ENCODE results near the gene IL13. TPM values are rescaled to one million over a fixed set of nuclear protein-coding genes. Genes with fewer than 3 reads are reported as not detected.

The IL13 gene
- polyA plus RNA-seq, 1 donor = 0.07 TPM

DNA sequence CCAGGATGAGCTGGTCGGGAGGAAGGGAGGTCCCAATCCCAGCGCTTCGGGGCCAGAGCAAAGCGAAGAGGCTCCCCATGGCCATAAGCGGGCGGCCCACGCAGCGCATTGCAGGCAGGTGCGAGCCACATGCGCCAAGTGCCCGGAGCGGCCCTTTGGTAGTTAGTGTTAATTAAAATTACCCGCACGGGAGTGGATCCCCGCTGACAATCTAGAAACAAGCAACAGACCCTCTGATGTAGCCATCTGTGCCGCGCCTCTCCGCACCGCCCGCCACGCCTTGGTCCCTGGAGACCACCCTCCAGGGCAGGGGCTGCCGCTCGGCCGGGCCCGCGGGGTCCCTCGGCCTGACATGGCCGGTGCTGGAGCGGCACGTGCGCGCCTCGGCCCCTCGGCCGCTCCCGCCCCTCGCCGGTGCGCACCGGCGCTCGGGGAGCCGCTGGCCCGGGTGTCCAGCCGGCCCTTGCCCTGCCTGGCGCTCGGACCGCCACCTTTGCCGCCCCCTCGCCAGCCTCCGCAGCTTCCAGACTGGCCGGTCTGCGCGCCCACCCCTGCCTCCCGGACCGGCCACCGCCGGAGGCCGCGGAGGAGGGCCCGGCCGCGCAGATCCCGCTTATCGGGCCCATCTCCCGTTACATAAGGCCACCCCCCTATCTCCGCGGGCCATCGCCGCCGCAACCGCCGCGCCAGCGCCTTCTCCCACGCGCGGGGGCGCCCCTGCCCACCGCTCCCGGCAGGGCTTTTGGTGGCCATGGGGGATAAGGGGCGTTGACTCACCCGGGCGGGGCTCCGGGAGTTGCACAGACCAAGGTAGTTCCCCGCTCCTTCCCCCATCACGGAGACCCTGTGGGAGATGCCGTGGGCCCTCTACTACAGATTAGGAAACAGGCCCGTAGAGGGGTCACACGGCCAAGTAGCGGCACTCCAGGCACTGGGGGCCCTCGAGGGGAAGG, 1.9 kb upstream of the IL13 start:
- Histone ChIP-seq H3K27me3 (ENCODE audit: control insufficient read depth, insufficient read depth, low read length) (peaks cover 39% of the 10 kb centered on the region), H3K9me3 (ENCODE audit: control insufficient read depth, low read depth, low read length) (no peaks in the 10 kb centered on the region), H3K4me3 (ENCODE audit: low read length) (no peak overlapping the region), H3K36me3 (ENCODE audit: control insufficient read depth, insufficient read depth, low read length) (no peaks in the 10 kb centered on the region), H3K27ac (ENCODE audit: low read length) (no peak overlapping the region), H3K4me1 (ENCODE audit: control insufficient read depth, insufficient read depth, low read length) (peaks cover 4% of the 10 kb centered on the region)
- no CpG with 5 or more reads among the region's 92 CpGs for WGBS (ENCODE audit: insufficient coverage, low lambda C conversion rate)
- peak in 1 of 2 donors; percentile 32 for DNase-seq

DNA sequence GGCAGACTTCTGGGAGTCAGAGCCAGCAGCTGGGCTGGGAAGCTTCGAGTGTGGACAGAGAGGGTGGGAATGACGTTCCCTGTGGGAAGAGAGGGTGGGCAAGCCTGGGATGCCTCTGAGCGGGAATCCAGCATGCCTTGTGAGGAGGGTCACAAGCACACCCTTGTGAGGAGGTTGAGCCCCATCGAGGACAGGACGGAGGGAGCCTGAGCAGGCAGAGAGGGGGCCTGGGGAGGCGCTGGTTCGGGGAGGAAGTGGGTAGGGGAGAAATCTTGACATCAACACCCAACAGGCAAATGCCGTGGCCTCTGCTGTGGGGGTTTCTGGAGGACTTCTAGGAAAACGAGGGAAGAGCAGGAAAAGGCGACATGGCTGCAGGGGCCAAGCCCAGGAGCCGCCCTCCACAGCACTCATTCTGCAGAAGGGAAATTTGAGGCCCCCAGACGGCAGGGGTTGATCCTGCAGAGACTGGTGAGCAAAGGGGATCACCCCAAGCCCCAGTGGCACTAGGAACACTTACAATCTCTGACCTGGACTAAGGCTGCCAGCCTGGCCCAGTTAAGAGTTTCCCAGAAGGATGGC, 1.1 kb upstream of the IL13 start:
- H3K36me3 ChIP-seq (ENCODE audit: control insufficient read depth, insufficient read depth, low read length) = no peaks in the 10 kb centered on the region
- DNase-seq = no peak
- no peak overlapping the region for H3K4me3 ChIP-seq (ENCODE audit: low read length)
- H3K9me3 ChIP-seq (ENCODE audit: control insufficient read depth, low read depth, low read length) = no peaks in the 10 kb centered on the region
- H3K4me1 ChIP-seq (ENCODE audit: control insufficient read depth, insufficient read depth, low read length) = peaks cover 4% of the 10 kb centered on the region
- no peak overlapping the region for H3K27ac ChIP-seq (ENCODE audit: low read length)
- no CpG with 5 or more reads among the region's 12 CpGs for WGBS (ENCODE audit: insufficient coverage, low lambda C conversion rate)
- peaks cover 39% of the 10 kb centered on the region for H3K27me3 ChIP-seq (ENCODE audit: control insufficient read depth, insufficient read depth, low read length)

DNA sequence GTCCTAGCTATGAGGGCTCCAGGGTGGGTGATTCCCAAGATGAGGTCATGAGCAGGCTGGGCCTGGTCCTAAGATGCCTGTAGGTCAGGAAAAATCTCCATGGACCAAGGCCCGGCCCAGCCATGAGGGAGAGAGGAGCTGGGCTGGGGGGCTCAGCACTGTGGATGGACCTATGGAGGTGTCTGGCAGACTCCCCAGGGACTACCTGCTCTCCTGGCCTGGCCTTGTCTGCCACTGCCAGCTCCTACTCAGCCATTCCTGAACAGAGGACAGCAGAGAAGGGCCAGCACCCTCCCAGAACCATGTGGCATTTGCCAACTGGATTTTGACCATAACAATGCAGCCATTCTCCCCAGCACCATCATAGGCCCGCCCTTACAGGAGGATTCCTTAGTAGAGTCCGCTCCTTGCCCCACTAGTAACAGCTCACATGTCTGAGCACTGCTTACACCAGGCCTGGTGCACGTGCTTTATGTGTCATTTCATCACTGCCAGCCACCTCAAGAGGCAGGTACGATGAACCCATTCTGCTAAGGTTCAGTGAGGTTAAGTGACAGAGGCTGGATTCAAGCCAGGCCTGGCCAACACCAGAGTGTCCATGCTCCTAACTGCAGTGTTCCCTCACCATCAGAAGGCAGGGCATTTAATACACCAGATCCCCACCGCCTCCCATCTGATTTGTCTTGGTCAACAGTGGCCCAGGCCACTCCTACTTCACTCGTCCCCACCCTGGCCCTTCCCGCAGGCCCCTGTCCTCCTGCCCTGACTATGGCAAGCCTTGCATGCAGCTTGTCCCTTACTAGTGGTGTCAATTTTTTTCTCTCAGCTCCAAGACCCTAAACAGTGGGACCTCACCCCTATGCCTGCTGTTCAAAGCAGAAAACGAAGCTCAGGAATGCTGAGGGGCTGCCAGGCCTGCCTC, 669 bp downstream of the IL13 start:
- Histone ChIP-seq H3K27me3 (ENCODE audit: control insufficient read depth, insufficient read depth, low read length) (peaks cover 30% of the 10 kb centered on the region), H3K36me3 (ENCODE audit: control insufficient read depth, insufficient read depth, low read length) (no peaks in the 10 kb centered on the region), H3K4me3 (ENCODE audit: low read length) (no peak overlapping the region), H3K9me3 (ENCODE audit: control insufficient read depth, low read depth, low read length) (no peaks in the 10 kb centered on the region), H3K27ac (ENCODE audit: low read length) (no peak overlapping the region), H3K4me1 (ENCODE audit: control insufficient read depth, insufficient read depth, low read length) (peaks cover 14% of the 10 kb centered on the region)
- no CpG with 5 or more reads among the region's 9 CpGs for WGBS (ENCODE audit: insufficient coverage, low lambda C conversion rate)
- DNase-seq = no peak

DNA sequence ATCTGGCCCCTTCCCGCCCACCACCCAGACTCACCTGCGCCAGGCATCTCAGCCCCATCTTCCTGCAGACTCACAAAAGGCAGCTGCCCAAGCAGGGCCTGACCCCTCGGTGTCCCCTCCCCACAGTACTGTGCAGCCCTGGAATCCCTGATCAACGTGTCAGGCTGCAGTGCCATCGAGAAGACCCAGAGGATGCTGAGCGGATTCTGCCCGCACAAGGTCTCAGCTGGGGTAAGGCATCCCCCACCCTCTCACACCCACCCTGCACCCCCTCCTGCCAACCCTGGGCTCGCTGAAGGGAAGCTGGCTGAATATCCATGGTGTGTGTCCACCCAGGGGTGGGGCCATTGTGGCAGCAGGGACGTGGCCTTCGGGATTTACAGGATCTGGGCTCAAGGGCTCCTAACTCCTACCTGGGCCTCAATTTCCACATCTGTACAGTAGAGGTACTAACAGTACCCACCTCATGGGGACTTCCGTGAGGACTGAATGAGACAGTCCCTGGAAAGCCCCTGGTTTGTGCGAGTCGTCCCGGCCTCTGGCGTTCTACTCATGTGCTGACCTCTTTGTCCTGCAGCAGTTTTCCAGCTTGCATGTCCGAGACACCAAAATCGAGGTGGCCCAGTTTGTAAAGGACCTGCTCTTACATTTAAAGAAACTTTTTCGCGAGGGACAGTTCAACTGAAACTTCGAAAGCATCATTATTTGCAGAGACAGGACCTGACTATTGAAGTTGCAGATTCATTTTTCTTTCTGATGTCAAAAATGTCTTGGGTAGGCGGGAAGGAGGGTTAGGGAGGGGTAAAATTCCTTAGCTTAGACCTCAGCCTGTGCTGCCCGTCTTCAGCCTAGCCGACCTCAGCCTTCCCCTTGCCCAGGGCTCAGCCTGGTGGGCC, 1.9 kb downstream of the IL13 start:
- peaks cover 21% of the 10 kb centered on the region for H3K27me3 ChIP-seq (ENCODE audit: control insufficient read depth, insufficient read depth, low read length)
- no peak for DNase-seq
- H3K4me1 ChIP-seq (ENCODE audit: control insufficient read depth, insufficient read depth, low read length) = peaks cover 26% of the 10 kb centered on the region
- no peaks in the 10 kb centered on the region for H3K9me3 ChIP-seq (ENCODE audit: control insufficient read depth, low read depth, low read length)
- no peak overlapping the region for H3K27ac ChIP-seq (ENCODE audit: low read length)
- WGBS (ENCODE audit: insufficient coverage, low lambda C conversion rate) = no CpG with 5 or more reads among the region's 23 CpGs
- H3K36me3 ChIP-seq (ENCODE audit: control insufficient read depth, insufficient read depth, low read length) = no peaks in the 10 kb centered on the region
- H3K4me3 ChIP-seq (ENCODE audit: low read length) = no peak overlapping the region

DNA sequence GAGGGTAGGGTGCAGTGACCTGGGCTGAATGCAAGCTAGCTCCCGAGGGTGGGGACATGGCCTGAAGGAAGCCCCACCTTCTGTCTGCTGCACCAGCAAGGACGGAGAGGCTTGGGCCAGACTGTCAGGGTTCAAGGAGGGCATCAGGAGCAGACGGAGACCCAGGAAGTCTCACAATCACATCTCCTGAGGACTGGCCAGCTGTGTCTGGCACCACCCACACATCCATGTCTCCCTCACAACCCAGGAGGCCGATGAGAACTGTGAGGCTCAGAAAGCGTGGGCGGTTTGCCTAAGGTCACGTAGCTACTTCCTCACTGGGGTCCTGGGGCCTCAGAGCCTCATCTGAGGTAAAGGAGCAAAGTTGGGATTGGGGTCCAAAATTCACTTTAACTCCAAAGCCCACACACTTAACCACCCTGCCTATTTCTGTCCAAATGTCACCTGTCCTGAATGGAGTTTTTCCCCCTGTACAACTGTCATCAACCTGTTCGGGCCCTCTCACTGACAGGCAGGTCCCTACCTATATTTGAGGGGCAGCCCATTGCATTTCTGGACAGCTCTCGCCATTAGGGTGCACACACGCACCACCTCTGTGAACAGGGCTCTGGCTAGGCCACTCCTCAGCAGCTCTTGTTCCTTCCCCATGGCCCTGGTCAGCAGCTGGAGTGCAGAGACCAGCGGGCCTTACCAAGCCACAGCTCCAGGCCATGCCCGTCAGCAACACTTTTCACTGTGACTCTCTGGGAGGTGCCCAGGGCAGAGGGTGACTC, 3.4 kb downstream of the IL13 start:
- WGBS (ENCODE audit: insufficient coverage, low lambda C conversion rate) = 100% methylated on average over 2 of the region's 12 CpGs
- H3K9me3 ChIP-seq (ENCODE audit: control insufficient read depth, low read depth, low read length) = no peaks in the 10 kb centered on the region
- H3K4me1 ChIP-seq (ENCODE audit: control insufficient read depth, insufficient read depth, low read length) = peaks cover 37% of the 10 kb centered on the region
- H3K27ac ChIP-seq (ENCODE audit: low read length) = no peak overlapping the region
- no peak overlapping the region for H3K4me3 ChIP-seq (ENCODE audit: low read length)
- DNase-seq = no peak
- peaks cover 9% of the 10 kb centered on the region for H3K27me3 ChIP-seq (ENCODE audit: control insufficient read depth, insufficient read depth, low read length)
- H3K36me3 ChIP-seq (ENCODE audit: control insufficient read depth, insufficient read depth, low read length) = no peaks in the 10 kb centered on the region

DNA sequence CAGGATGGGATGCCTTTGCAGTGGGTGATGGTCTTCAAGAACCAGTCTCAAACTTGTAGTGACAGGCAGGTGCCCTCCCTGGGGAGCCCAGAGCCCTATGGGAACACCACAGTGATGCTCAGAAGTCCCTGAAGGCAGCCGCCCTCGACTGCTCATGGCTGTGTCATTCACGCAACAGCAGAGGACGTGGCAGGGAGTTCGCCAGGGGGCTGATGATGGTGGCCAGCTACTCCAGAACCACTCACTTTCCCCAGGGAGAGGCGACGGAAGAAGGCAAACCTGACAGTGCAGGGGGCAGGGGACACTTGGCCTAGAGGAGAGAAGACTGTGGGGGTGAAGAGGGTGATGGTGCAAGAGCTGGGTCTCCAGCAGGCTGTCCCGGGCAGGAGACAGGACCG, 4.0 kb downstream of the IL13 start:
- H3K36me3 ChIP-seq (ENCODE audit: control insufficient read depth, insufficient read depth, low read length) = no peaks in the 10 kb centered on the region
- DNase-seq = no peak
- H3K27me3 ChIP-seq (ENCODE audit: control insufficient read depth, insufficient read depth, low read length) = peaks cover 3% of the 10 kb centered on the region
- no peaks in the 10 kb centered on the region for H3K9me3 ChIP-seq (ENCODE audit: control insufficient read depth, low read depth, low read length)
- no peak overlapping the region for H3K4me3 ChIP-seq (ENCODE audit: low read length)
- WGBS (ENCODE audit: insufficient coverage, low lambda C conversion rate) = no CpG with 5 or more reads among the region's 9 CpGs
- H3K27ac ChIP-seq (ENCODE audit: low read length) = no peak overlapping the region
- H3K4me1 ChIP-seq (ENCODE audit: control insufficient read depth, insufficient read depth, low read length) = peaks cover 43% of the 10 kb centered on the region

DNA sequence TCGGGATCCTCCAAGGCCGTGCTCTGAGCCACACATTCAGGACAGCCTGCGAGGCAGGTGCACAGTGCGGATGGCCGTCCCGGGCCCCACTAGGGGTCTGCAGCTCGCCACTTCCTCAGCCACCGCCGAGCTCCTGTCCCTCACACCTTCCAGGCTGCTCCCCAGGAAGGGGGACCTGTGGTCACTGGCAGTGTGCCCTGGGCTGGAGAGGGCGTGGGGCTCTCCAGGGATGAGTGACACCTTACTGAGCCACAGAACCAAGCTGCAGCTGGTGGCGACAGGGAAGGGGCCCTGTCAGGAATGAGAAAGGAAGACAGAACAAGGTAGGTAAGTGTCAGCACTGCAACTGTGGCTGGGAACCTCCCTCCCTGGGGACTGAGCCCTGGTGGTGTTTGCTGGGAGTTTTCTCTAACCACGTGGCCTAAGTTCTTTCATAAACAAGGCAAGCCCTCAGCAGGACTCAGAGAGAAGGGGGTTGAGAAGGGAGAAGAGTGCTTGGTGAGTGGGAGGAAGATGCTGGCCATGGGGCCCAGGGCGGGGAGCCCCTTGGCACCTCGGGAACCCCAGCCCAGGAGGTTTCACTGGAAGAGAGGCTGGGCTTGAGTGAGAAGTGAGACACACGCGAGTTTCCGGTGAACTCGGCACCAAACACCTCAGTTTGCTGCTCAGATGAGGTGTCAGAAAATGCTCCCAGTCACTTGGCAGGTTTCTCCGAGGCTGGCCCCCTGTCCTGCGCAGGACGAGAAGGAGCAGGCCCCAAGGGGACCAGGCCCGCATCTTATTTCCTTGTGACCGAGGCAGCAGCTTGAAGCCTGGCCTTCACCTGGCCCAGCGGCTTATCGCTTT, 5.2 kb downstream of the IL13 start:
- peak in 1 of 2 donors; percentile 64 for DNase-seq
- H3K27ac ChIP-seq (ENCODE audit: low read length) = peak overlapping the region; percentile 59
- no peak overlapping the region for H3K4me3 ChIP-seq (ENCODE audit: low read length)
- no peaks in the 10 kb centered on the region for H3K9me3 ChIP-seq (ENCODE audit: control insufficient read depth, low read depth, low read length)
- WGBS (ENCODE audit: insufficient coverage, low lambda C conversion rate) = 60% methylated on average over 1 of the region's 25 CpGs
- peaks cover 44% of the 10 kb centered on the region for H3K4me1 ChIP-seq (ENCODE audit: control insufficient read depth, insufficient read depth, low read length)
- H3K36me3 ChIP-seq (ENCODE audit: control insufficient read depth, insufficient read depth, low read length) = no peaks in the 10 kb centered on the region
- no peaks in the 10 kb centered on the region for H3K27me3 ChIP-seq (ENCODE audit: control insufficient read depth, insufficient read depth, low read length)

DNA sequence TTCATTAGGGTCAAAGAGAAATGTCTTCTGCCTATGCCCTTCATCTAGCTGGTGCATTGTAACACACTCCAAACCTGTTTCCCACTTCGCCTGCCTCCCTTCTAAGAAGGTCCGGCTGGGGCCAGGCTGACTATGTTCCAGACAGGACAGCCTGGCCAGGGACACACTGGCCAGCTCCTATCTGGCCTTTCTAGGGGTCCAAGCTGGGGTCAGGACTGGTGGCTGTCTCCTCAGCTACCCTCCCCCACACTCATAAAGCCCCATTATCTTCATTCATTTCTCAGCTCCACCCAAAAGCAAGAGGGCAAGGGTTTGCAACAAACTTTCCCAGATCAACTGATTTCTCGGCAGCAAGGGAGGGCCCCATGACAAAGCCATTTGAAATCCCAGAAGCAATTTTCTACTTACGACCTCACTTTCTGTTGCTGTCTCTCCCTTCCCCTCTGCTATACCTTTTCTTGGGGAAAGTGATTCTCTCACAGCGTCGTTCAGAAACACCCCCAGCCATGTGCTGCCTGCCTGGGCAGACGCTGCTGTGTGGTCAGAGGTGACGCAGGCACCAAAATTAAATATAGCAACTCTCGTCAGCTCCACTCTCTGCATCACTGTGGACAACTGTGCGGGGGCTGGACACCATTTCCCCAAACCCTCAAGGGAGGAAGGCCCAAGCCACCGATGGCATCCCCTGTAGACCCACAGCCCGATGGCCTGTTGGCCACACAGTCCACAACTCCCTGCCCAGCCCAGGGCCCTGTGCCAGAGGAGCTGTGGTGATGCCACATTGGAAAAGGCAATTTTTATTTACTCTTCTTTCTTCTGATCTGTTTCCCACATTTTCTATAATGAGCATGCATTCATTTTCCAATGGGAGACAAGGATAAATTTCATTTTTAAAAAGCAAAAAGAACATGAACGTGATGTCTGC, 6.1 kb downstream of the IL13 start:
- Histone ChIP-seq H3K4me1 (ENCODE audit: control insufficient read depth, insufficient read depth, low read length) (peaks cover 44% of the 10 kb centered on the region), H3K4me3 (ENCODE audit: low read length) (no peak overlapping the region), H3K36me3 (ENCODE audit: control insufficient read depth, insufficient read depth, low read length) (no peaks in the 10 kb centered on the region), H3K9me3 (ENCODE audit: control insufficient read depth, low read depth, low read length) (no peaks in the 10 kb centered on the region), H3K27me3 (ENCODE audit: control insufficient read depth, insufficient read depth, low read length) (no peaks in the 10 kb centered on the region), H3K27ac (ENCODE audit: low read length) (peak overlapping the region; percentile 67)
- WGBS (ENCODE audit: insufficient coverage, low lambda C conversion rate) = 33% methylated on average over 1 of the region's 13 CpGs
- peak; percentile 78 to 88 for DNase-seq

All from large intestine (tissue), 3 donors.